IPS DF 6.9 (cell line): ENCODE measurements around the gene HMCN2.

Experiments
- DNase-seq: peaks from one replicate; pipeline ENCODE4 v3.0.0-alpha.2; 2013; ENCODE audit warnings: low read depth, low spot score
- H3K27ac ChIP-seq: one replicate; pipeline ENCODE4 v1.5.1; 2013; ENCODE audit warnings: low read length, control low read depth
- H3K27me3 ChIP-seq: 2 replicates; pipeline ENCODE4 v1.6.1; 2013; ENCODE audit warnings: mild to moderate bottlenecking, low read length; ENCODE audit not compliant: control insufficient read depth, insufficient read depth
- H3K36me3 ChIP-seq: 2 replicates; pipeline ENCODE4 v1.6.1; 2013; ENCODE audit warnings: low read length; ENCODE audit not compliant: control insufficient read depth, insufficient read depth
- H3K4me1 ChIP-seq: 2 replicates; pipeline ENCODE4 v1.6.1; 2013; ENCODE audit warnings: low read length; ENCODE audit not compliant: control insufficient read depth, insufficient read depth
- H3K4me3 ChIP-seq: 2 replicates; pipeline ENCODE4 v1.5.1; 2013; ENCODE audit warnings: mild to moderate bottlenecking, low read length
- H3K9me3 ChIP-seq: 2 replicates; pipeline ENCODE4 v1.6.1; 2013; ENCODE audit warnings: low read length, inconsistent platforms; ENCODE audit not compliant: control insufficient read depth, insufficient read depth
- WGBS: extraction: QIAGEN DNeasy Blood & Tissue Kit; methylation state at CpG from one replicate; pipeline ENCODE4 v1.1.7; 2013; ENCODE audit warnings: mixed read lengths, missing lambda C conversion rate; ENCODE audit not compliant: insufficient read length, insufficient coverage; 5-methylcytosine and 5-hydroxymethylcytosine counted together

HMCN2 gene

DNA sequence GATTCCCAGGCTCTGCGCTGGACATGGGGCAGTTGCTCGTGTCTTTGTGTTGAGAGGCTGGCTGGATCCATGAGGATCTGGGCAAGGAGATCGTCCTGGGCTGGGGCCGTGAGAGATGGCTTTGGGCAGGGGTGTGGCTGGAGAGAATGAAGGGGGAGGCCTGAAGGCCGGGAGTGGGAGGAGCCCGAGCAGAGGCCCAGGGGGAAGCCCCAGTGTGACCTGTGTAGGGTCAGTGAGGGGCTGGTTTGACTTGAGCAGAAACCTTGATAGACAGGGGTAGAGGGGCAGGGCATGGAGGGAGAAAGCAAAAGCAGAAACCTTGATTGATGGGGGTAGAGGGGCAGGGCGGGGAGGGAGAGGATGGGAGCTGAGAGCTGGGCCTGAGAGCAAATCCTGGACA, 124.8 kb downstream of the HMCN2 start:
- no peaks in the 10 kb centered on the region; the same call in 1 of the 2 replicates for H3K36me3 ChIP-seq
- H3K27ac ChIP-seq, result no peak overlapping the region
- no peak overlapping the region for H3K4me3 ChIP-seq
- no peaks in the 10 kb centered on the region for H3K9me3 ChIP-seq
- no CpG with 5 or more reads among the region's 7 CpGs for WGBS
- H3K27me3 ChIP-seq, result no peaks in the 10 kb centered on the region
- peaks cover 3% of the 10 kb centered on the region; the same call in 1 of the 2 replicates for H3K4me1 ChIP-seq
- no peak for DNase-seq

DNA sequence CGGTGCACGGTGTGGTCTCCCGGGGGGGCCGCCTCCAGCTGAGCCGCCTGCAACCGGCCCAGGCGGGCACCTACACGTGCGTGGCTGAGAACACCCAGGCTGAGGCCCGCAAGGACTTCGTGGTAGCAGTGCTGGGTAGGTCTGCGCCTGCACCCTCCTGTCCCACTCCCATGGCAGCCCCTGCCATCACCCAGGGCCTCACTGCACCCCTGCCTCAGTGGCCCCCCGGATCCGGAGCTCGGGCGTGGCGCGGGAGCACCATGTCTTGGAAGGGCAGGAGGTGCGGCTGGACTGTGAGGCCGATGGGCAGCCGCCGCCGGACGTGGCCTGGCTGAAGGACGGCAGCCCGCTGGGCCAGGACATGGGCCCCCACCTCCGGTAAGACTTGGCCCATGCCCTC, 125.4 kb downstream of the HMCN2 start:
- Histone ChIP-seq H3K4me1 (peaks cover 3% of the 10 kb centered on the region; the same call in 1 of the 2 replicates), H3K27me3 (no peaks in the 10 kb centered on the region), H3K36me3 (no peaks in the 10 kb centered on the region; the same call in 1 of the 2 replicates), H3K9me3 (no peaks in the 10 kb centered on the region), H3K27ac (no peak overlapping the region), H3K4me3 (no peak overlapping the region)
- no CpG with 5 or more reads among the region's 27 CpGs for WGBS
- no peak for DNase-seq

DNA sequence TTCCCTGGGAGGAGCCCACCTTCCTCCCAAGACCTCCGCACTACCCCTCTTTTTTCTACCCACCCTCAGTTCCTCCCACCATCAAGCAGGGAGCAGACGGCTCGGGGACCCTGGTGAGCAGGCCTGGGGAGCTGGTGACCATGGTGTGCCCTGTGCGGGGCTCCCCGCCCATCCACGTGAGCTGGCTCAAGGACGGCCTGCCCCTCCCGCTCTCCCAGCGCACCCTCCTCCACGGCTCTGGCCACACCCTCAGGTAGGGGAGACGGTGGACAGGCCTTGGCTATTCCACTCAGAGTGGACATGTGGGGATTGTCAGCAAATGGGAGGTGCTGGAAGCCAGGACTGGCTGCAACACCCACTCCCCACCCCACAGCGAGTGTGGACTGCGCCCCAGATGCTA, 126.3 kb downstream of the HMCN2 start:
- WGBS, result no CpG with 5 or more reads among the region's 13 CpGs
- peaks cover 3% of the 10 kb centered on the region; the same call in 1 of the 2 replicates for H3K4me1 ChIP-seq
- H3K4me3 ChIP-seq, result no peak overlapping the region
- H3K9me3 ChIP-seq, result no peaks in the 10 kb centered on the region
- no peaks in the 10 kb centered on the region; the same call in 1 of the 2 replicates for H3K36me3 ChIP-seq
- H3K27me3 ChIP-seq, result no peaks in the 10 kb centered on the region
- no peak overlapping the region for H3K27ac ChIP-seq
- no peak for DNase-seq

DNA sequence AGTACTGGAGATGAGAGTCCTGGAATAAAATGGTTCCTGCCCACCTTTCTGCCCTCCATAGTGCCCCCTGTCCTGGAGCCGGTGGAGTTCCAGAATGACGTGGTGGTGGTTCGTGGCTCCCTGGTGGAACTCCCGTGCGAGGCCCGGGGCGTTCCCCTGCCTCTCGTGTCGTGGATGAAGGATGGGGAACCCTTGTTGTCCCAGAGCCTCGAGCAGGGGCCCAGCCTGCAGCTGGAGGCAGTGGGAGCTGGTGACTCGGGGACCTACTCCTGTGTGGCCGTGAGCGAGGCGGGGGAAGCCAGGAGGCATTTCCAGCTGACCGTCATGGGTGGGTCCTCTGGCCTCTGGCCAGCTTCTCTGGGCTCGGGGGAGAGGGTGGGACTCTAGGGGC, 128.1 kb downstream of the HMCN2 start:
- Histone ChIP-seq H3K27ac (no peak overlapping the region), H3K27me3 (no peaks in the 10 kb centered on the region), H3K4me3 (no peak overlapping the region), H3K36me3 (no peaks in the 10 kb centered on the region; the same call in 1 of the 2 replicates), H3K9me3 (no peaks in the 10 kb centered on the region), H3K4me1 (peaks cover 3% of the 10 kb centered on the region; the same call in 1 of the 2 replicates)
- WGBS, result no CpG with 5 or more reads among the region's 16 CpGs
- no peak for DNase-seq

DNA sequence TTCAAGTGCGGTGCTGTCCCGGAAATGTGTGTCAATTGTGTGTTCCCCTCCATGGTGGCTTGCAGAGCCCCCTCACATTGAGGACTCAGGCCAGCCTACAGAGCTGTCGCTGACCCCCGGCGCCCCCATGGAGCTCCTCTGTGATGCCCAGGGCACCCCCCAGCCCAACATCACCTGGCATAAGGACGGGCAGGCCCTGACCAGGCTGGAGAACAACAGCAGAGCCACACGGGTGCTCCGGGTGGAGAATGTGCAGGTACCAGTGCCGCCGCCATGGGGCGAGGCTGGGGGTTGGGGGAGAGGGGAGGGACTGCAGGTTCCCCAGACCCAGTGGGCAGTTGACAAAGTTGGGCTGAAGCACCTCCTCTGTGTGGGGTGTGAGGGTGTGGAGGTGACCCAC, 128.8 kb downstream of the HMCN2 start:
- peaks cover 3% of the 10 kb centered on the region; the same call in 1 of the 2 replicates for H3K4me1 ChIP-seq
- H3K4me3 ChIP-seq, result no peak overlapping the region
- no peak for DNase-seq
- no peak overlapping the region for H3K27ac ChIP-seq
- H3K27me3 ChIP-seq, result no peaks in the 10 kb centered on the region
- WGBS, result no CpG with 5 or more reads among the region's 11 CpGs
- H3K9me3 ChIP-seq, result no peaks in the 10 kb centered on the region
- no peaks in the 10 kb centered on the region for H3K36me3 ChIP-seq

DNA sequence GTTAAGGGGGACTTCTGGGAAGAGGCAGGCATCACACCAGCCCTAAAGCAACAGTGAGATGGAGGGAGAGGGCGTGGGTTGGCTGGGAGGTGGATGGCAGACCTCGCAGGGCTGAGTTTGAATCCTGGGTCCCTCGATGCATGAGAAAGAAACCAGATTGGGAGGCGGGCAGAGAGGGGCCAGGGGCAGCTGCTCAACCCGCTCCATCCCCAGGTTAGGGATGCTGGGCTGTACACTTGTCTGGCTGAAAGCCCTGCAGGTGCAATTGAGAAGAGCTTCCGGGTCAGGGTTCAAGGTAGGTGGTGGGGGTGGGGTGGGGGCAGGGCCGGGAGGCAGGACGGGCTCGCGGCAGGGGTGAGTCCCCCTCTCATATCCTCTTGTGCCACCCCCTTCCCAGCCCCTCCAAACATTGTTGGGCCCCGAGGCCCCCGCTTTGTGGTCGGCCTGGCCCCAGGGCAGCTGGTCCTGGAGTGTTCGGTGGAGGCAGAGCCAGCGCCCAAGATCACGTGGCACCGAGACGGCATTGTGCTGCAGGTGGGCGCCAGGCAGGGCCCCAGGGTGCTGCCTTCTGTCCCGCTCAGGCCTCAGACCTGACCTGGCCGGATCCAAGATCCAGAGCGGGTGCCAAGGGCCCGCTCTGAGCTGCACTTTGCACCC, 129.4 kb downstream of the HMCN2 start:
- no peaks in the 10 kb centered on the region for H3K9me3 ChIP-seq
- H3K4me1 ChIP-seq, result peaks cover 3% of the 10 kb centered on the region; the same call in 1 of the 2 replicates
- WGBS, result no CpG with 5 or more reads among the region's 23 CpGs
- H3K4me3 ChIP-seq, result no peak overlapping the region
- DNase-seq, result no peak
- no peaks in the 10 kb centered on the region for H3K27me3 ChIP-seq
- H3K27ac ChIP-seq, result no peak overlapping the region
- H3K36me3 ChIP-seq, result no peaks in the 10 kb centered on the region

DNA sequence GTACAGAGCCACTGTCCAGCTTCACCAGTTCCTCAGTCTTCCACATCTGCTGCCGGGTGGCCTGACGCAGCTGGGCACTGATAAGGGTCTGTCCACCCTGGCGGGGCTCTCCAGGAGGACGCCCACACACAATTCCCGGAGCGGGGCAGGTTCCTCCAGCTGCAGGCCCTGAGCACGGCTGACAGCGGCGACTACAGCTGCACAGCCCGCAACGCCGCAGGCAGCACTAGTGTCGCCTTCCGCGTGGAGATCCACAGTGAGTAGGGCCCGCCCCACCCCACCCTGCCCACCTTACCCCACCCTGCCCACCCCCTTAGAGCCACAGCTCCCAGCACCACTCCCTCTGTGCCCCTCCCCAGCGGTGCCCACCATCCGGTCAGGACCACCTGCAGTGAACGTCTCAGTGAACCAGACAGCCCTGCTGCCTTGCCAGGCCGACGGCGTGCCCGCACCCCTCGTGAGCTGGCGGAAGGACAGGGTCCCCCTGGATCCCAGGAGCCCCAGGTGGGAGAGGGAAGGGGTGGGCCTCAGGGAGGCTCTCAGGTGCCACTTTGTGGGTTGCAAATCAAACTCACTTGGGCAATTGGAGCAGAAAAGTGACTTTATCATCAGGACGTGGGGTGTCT, 130.4 kb downstream of the HMCN2 start:
- WGBS, result no CpG with 5 or more reads among the region's 26 CpGs
- H3K27me3 ChIP-seq, result no peaks in the 10 kb centered on the region
- peaks cover 2% of the 10 kb centered on the region; the same call in 1 of the 2 replicates for H3K4me1 ChIP-seq
- DNase-seq, result no peak
- H3K4me3 ChIP-seq, result no peak overlapping the region
- no peaks in the 10 kb centered on the region for H3K9me3 ChIP-seq
- no peaks in the 10 kb centered on the region for H3K36me3 ChIP-seq
- no peak overlapping the region for H3K27ac ChIP-seq

DNA sequence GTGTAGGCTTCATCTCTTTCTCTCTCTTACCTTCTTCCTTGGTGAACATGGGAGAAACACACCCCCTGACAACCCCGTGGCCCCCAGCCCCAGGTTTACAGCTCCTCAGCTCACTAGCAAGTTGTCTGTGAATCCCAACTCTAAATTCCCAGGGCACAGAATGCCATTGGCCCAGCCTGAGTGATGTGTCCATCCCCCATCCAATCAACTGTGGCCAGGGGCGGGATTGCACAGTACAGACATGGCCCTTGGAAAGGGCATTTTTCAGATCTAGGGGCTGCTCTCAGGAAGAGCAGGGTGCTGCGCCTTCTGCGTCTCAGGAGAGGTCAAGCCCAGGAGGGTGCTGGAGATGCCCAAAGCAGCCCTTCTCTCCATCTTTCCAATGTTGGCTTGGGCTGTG, 131.0 kb downstream of the HMCN2 start:
- no peak for DNase-seq
- Histone ChIP-seq H3K27me3 (no peaks in the 10 kb centered on the region), H3K27ac (no peak overlapping the region), H3K4me1 (no peaks in the 10 kb centered on the region), H3K36me3 (no peaks in the 10 kb centered on the region), H3K4me3 (no peak overlapping the region), H3K9me3 (no peaks in the 10 kb centered on the region)
- WGBS, result no CpG with 5 or more reads among the region's 4 CpGs

DNA sequence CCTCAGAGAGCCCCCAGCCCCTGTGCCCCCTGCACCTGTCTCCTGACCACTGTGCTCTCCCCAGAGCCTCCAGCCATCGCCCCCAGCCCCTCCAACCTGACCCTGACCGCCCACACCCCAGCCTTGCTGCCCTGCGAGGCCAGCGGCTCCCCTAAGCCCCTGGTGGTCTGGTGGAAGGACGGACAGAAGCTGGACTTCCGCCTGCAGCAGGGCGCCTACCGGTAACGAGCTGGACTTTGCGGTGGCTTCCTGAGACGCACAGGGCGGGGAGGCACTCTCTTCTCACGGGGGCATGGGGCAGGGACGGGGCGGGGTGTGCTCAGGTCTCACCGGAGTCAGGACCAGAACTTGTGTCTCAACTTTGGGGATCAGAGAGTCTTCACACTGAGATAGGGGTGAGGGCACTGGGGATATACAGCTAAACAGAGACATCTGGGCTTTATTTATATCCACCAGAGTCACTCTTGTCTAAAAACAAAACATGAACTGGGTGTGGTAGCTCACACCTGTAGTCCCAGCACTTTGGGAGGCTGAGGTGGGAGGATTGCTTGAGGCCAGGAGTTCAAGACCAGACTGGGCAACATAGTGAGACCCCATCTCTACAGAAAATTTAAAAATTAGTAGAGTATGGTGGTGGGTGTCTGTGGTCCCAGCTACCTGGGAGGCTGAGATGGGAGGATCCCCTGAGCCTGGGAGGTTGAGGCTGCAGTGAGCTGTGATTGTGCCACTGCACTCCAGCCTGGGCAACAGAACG, 133.1 kb downstream of the HMCN2 start:
- Histone ChIP-seq H3K36me3 (no peaks in the 10 kb centered on the region), H3K27me3 (no peaks in the 10 kb centered on the region), H3K4me1 (no peaks in the 10 kb centered on the region), H3K27ac (no peak overlapping the region), H3K4me3 (no peak overlapping the region), H3K9me3 (no peaks in the 10 kb centered on the region)
- no peak for DNase-seq
- WGBS, result no CpG with 5 or more reads among the region's 17 CpGs

DNA sequence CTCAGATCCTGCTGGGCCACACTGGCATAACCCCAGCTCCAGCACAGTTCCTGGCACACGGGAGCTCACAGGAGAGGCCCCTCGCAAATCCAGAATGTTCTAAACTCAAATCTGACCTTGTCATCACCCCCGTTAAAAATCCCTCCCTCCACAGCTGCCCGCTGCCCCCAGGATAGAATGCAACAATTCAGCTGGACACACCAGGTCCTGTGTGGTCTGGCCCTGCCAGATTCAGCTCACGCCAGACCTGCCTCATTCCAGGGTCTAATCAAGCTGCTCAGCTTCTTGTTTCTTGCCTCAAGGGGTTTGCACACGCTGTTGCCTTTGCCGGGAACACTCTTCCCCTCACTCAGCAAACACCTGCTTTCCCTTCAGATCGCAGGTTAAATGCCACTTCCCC, 134.2 kb downstream of the HMCN2 start:
- H3K27me3 ChIP-seq, result no peaks in the 10 kb centered on the region
- H3K27ac ChIP-seq, result no peak overlapping the region
- H3K4me3 ChIP-seq, result no peak overlapping the region
- no CpG with 5 or more reads among the region's 8 CpGs for WGBS
- H3K4me1 ChIP-seq, result no peaks in the 10 kb centered on the region
- H3K9me3 ChIP-seq, result no peaks in the 10 kb centered on the region
- no peak for DNase-seq
- H3K36me3 ChIP-seq, result no peaks in the 10 kb centered on the region
